ENCODE results near the gene SEC61B. TPM values are rescaled to one million over a fixed set of nuclear protein-coding genes. Genes with fewer than 3 reads are reported as not detected.

SEC61B gene
- total and polyA plus RNA-seq, 12 donors, result 33.2 to 371 (median 200) TPM

DNA sequence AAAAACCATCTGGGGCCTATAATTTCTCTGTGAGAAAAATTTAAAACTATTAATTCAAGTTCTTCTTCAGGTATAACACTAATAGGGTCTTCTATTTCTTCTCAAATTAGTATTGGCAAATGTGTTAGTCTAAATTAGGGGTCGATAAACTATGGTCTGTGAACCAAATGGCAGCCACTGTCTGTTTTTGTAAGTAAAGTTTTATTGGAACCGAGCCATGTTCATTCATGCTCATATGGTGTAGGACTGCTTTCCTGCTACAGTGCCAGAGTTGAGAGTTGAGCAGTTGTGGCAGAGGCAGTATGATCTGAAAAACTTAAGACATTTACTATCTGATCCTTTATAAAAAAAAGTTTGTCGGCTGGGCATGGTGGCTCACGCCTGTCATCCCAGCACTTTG is 29.1 kb downstream of the SEC61B start:
- no peak for DNase-seq

DNA sequence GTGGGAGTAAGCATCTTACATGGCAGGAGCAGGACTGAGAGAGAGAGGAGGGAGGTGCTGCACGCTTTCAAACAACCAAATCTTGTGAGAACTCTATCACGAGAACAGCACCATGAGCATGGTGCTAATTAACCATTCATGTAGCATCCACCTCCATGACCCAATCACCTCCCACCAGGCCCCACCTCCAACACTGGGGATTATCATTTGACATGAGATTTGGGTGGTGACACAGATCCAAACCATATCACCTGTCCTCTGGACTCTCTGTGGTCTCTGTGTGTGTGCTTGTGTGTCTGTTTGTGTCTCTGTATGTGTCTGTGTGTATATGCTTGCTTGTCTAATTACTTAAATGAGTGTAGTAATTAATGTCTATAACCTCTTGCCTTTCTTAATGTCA is 31.1 kb downstream of the SEC61B start:
- Histone ChIP-seq H3K9me3 (replicated peaks in 1 of 3) (no peaks in the 10 kb centered on the region), H3K4me3 (no peak overlapping the region), H3K27ac (no peak overlapping the region), H3K4me1 (replicated peaks in 1 of 2) (no peaks in the 10 kb centered on the region), H3K36me3 (replicated peaks in 1 of 2) (no peaks in the 10 kb centered on the region), H3K27me3 (no peaks in the 10 kb centered on the region)
- TF ChIP-seq, protein P1, sequence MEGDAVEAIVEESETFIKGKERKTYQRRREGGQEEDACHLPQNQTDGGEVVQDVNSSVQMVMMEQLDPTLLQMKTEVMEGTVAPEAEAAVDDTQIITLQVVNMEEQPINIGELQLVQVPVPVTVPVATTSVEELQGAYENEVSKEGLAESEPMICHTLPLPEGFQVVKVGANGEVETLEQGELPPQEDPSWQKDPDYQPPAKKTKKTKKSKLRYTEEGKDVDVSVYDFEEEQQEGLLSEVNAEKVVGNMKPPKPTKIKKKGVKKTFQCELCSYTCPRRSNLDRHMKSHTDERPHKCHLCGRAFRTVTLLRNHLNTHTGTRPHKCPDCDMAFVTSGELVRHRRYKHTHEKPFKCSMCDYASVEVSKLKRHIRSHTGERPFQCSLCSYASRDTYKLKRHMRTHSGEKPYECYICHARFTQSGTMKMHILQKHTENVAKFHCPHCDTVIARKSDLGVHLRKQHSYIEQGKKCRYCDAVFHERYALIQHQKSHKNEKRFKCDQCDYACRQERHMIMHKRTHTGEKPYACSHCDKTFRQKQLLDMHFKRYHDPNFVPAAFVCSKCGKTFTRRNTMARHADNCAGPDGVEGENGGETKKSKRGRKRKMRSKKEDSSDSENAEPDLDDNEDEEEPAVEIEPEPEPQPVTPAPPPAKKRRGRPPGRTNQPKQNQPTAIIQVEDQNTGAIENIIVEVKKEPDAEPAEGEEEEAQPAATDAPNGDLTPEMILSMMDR (IDR thresholded peaks at IDR 0.05), result no peak
- TF ChIP-seq POLR2A (IDR thresholded peaks at IDR 0.05), result no peak
- intact Hi-C loops (cut with DNase I), result no loop called here
- 90 to 98% (median 95%) methylated on average over 2 of the region's 2 CpGs for WGBS, 4 donors
- DNase-seq, result no peak

More for the DNA sequence above, 29.1 kb downstream of the SEC61B start:
- no peaks in the 10 kb centered on the region for H3K27me3 ChIP-seq
- TF ChIP-seq POLR2A (IDR thresholded peaks at IDR 0.05), result no peak
- TF ChIP-seq, protein P1 (IDR thresholded peaks at IDR 0.05), result no peak
- H3K4me3 ChIP-seq, result no peak overlapping the region
- no peaks in the 10 kb centered on the region for H3K36me3 ChIP-seq (replicated peaks in 1 of 2)
- 88 to 96% (median 90%) methylated on average over 4 of the region's 4 CpGs for WGBS, 4 donors
- no peaks in the 10 kb centered on the region for H3K4me1 ChIP-seq (replicated peaks in 1 of 2)
- intact Hi-C loops (cut with DNase I), result no loop called here
- H3K27ac ChIP-seq, result no peak overlapping the region
- no peaks in the 10 kb centered on the region for H3K9me3 ChIP-seq (replicated peaks in 1 of 3)

DNA sequence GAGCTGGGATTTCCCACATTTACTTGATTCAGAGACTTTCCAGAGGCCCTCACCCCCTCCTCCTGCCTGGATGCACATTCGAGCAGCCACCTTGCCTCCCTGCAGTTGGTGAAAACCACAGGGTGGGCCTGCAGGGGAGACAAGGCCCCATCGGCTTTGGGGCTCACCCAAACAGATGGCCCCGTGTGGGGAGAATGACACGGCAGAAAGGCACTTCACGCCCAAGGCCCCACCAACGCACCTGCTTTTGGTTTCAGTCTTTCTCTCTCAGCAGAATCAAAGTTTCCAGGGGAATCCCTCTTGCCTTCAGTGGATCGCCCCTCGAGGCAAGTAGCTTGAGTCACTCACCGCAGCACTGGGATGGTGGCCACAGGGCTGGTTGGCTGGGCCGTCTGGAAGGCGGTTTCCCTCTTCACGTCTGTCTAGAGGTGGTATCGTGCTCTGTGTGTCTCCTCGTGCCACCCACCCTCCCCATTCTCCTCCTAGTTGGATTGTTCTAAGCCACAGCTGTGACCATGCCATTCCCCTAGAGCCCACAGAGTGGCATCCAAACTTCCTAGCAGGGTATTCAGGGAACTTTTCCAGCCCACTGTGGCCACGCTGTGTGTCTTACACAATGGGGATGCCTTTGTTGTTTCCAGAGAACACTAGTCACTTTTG is 31.8 kb downstream of the SEC61B start:
- intact Hi-C loops (cut with DNase I), result no loop called here
- Histone ChIP-seq H3K9me3 (replicated peaks in 1 of 3) (no peaks in the 10 kb centered on the region), H3K27me3 (no peaks in the 10 kb centered on the region), H3K4me1 (replicated peaks in 1 of 2) (no peaks in the 10 kb centered on the region), H3K27ac (no peak overlapping the region), H3K36me3 (replicated peaks in 1 of 2) (no peaks in the 10 kb centered on the region), H3K4me3 (no peak overlapping the region)
- TF ChIP-seq, protein P1 (IDR thresholded peaks at IDR 0.05), result no peak
- TF ChIP-seq POLR2A (IDR thresholded peaks at IDR 0.05), result no peak
- WGBS, 4 donors, result 69 to 80% (median 74%) methylated on average over 15 of the region's 15 CpGs
- no peak for DNase-seq

DNA sequence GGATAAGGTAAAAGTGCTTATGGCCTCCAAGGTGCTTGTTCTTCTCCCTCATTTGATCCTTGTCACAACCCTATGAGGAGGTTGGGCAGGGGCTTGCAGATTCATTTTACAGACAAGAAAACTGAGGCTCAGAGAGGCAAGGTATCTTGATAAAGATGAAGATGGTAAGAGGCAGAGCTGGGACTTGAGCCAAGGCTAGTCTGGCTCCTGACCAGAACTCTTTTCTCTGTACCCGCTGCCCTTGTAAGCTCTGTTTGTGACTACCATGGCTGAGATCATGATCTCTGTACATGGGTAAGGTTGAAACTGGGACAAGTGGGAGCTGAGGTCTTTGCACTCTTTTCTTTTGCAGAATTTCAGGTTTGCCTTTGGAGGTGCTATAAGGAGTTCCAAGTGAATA is 33.6 kb downstream of the SEC61B start:
- Histone ChIP-seq H3K4me3 (no peak overlapping the region), H3K36me3 (replicated peaks in 1 of 2) (no peaks in the 10 kb centered on the region), H3K9me3 (replicated peaks in 1 of 3) (no peaks in the 10 kb centered on the region), H3K27ac (no peak overlapping the region), H3K4me1 (replicated peaks in 1 of 2) (peaks cover 7 to 8% of the 10 kb centered on the region in 2 donors), H3K27me3 (no peaks in the 10 kb centered on the region)
- intact Hi-C loops (cut with DNase I), result no loop called here
- DNase-seq, result peak in 1 of 7 donors; percentile 26
- WGBS, 4 donors, result 50 to 57% (median 55%) methylated on average over 1 of the region's 1 CpG
- no peak for TF ChIP-seq POLR2A (IDR thresholded peaks at IDR 0.05)
- TF ChIP-seq, protein P1 (IDR thresholded peaks at IDR 0.05), result no peak

All from adrenal gland (tissue), 12 donors.